ENCODE measurements around the gene AFDN. TPM values are rescaled to one million over a fixed set of nuclear protein-coding genes. Genes with fewer than 3 reads are reported as not detected.

AFDN gene
- total RNA-seq, 4 donors from 2014 or later, result 133 to 391 (median 148) TPM

DNA sequence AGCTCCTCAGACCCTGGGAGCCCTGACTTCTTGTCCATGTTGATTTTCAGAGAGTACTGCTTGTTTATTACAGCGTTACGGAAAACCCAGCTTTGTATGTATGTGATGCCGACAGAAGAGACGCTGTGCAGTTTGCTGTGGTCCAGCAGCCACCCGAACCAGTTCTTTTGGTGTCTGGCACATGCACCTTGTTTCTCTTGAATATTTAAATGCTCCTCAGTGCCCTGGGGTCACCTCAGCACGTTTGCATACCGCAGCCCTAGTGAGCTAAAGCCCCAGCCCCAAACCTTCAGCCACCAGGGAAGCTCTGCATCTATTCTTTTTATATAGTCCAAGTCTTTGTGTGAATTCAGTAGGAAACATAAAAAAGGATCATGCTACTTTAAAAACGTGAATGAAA is 39.9 kb downstream of the AFDN start:
- Histone ChIP-seq H3K27ac (no peak overlapping the region), H3K4me3 (no peak overlapping the region), H3K4me1 (no peaks in the 10 kb centered on the region), H3K36me3 (peaks cover 11% of the 10 kb centered on the region), H3K27me3 (no peaks in the 10 kb centered on the region), H3K9me3 (no peaks in the 10 kb centered on the region)
- 76% methylated on average over 8 of the region's 8 CpGs for WGBS
- no peak for DNase-seq (ENCODE audit: low spot score in 2 of 2)
- TF ChIP-seq POLR2A (IDR thresholded peaks at IDR 0.05) (no peak), EP300 (IDR thresholded peaks at IDR 0.05) (no peak), POLR2AphosphoS5 (IDR thresholded peaks at IDR 0.05) (no peak)
- TF ChIP-seq, protein P1, sequence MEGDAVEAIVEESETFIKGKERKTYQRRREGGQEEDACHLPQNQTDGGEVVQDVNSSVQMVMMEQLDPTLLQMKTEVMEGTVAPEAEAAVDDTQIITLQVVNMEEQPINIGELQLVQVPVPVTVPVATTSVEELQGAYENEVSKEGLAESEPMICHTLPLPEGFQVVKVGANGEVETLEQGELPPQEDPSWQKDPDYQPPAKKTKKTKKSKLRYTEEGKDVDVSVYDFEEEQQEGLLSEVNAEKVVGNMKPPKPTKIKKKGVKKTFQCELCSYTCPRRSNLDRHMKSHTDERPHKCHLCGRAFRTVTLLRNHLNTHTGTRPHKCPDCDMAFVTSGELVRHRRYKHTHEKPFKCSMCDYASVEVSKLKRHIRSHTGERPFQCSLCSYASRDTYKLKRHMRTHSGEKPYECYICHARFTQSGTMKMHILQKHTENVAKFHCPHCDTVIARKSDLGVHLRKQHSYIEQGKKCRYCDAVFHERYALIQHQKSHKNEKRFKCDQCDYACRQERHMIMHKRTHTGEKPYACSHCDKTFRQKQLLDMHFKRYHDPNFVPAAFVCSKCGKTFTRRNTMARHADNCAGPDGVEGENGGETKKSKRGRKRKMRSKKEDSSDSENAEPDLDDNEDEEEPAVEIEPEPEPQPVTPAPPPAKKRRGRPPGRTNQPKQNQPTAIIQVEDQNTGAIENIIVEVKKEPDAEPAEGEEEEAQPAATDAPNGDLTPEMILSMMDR (IDR thresholded peaks at IDR 0.05), result no peak

DNA sequence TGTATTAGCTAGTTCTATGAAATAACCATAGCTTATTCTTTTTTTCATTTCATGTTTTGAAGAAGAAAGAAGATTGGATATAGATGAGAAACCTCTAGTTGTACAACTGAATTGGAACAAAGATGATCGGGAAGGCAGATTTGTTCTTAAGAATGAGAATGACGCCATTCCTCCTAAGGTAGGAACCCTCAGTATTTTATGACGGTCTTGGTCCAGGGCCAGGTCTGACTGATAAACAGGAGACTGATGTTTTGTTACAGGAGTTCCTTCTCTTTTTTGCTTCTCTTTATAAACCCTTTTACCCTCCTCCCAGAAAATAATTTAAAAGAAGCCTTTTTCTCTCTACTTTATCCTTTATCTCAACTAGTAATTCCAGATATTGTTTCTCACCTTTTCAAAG is 43.6 kb downstream of the AFDN start:
- WGBS, result 87% methylated on average over 3 of the region's 3 CpGs
- Histone ChIP-seq H3K9me3 (no peaks in the 10 kb centered on the region), H3K27me3 (no peaks in the 10 kb centered on the region), H3K36me3 (peaks cover 20% of the 10 kb centered on the region), H3K27ac (no peak overlapping the region), H3K4me3 (no peak overlapping the region), H3K4me1 (no peaks in the 10 kb centered on the region)
- DNase-seq (ENCODE audit: low spot score in 2 of 2), result no peak
- TF ChIP-seq POLR2A (IDR thresholded peaks at IDR 0.05) (no peak), POLR2AphosphoS5 (IDR thresholded peaks at IDR 0.05) (no peak), EP300 (IDR thresholded peaks at IDR 0.05) (no peak)
- TF ChIP-seq, protein P1 (IDR thresholded peaks at IDR 0.05), result no peak

DNA sequence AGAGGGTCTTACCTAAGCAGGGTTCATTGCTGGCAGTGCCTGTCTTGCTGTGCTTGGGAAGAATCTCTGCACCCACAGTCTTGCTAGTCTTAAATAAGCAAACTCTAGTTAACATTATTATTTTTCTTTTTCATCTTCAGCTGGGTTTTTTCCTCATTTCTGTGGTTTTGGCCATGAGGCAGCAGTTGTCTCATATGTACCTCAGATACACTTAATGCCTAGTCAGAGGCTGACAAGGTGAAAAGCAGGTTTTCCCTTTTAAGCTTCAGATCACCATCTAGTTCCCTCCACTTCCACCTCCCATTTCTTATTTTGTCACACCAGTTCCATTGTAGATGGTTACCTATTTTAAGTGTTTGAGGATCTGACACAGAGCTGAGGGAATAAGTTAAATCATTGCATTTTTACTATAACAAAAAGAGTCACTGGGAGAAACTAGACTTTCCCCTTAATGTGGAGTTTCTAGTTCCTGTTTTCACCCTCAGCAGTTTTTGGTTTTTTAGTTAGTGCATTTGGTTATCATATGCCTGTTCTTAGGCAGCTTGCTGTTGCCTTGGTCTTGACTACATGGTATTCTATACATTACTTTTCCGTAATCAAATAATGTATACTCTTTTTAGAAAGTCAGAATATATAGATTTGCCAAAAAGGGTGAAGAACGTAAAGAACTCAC is 46.0 kb downstream of the AFDN start:
- H3K36me3 ChIP-seq, result peaks cover 28% of the 10 kb centered on the region
- TF ChIP-seq POLR2AphosphoS5 (IDR thresholded peaks at IDR 0.05), result no peak
- TF ChIP-seq EP300 (IDR thresholded peaks at IDR 0.05), result no peak
- TF ChIP-seq, protein P1 (IDR thresholded peaks at IDR 0.05), result no peak
- no peak for TF ChIP-seq POLR2A (IDR thresholded peaks at IDR 0.05)

DNA sequence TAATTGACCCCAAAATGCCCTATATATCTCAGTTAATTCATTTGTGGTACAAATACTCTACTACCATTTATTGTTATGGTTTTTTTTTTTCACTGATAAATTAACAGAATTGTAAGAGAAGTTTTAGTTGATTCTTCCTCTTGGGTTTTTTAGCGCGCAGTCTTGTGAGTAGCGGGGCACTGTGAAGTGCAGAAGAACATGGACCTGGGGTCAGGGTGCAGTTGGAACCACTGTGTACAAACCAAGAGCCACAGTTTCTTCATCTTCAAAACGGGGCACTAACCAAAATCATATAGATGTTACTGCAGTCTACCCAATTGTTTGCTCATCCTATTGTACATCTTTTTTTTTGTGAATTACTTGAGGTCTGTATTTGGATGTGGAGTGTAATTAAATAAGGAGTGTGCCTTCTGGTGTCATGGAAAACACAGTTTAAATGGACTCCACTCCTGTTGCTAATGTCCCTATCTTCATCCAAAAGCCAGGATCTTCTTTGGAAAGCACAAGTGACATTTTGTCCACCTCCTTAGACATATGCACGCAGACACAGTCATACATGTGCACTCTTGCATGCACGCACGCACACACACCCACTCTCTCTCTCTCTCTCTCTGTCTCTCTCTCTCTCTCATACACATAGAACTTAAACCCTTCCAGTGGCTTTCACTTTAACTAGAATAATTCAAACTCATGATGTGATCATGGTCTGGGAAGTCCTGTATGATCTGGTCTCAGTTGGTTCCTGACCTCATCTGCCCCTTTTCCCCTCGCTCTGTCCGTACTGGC is 51.5 kb downstream of the AFDN start:
- Histone ChIP-seq H3K36me3 (peaks cover 33% of the 10 kb centered on the region), H3K27ac (no peak overlapping the region), H3K4me3 (no peak overlapping the region), H3K4me1 (no peaks in the 10 kb centered on the region), H3K9me3 (no peaks in the 10 kb centered on the region), H3K27me3 (no peaks in the 10 kb centered on the region)
- no peak for DNase-seq (ENCODE audit: low spot score in 2 of 2)
- WGBS, result 96% methylated on average over 9 of the region's 9 CpGs
- TF ChIP-seq POLR2AphosphoS5 (IDR thresholded peaks at IDR 0.05), result no peak
- TF ChIP-seq POLR2A (IDR thresholded peaks at IDR 0.05), result no peak
- TF ChIP-seq, protein P1 (IDR thresholded peaks at IDR 0.05), result no peak
- TF ChIP-seq EP300 (IDR thresholded peaks at IDR 0.05), result no peak

More for the DNA sequence above, 46.0 kb downstream of the AFDN start:
- Histone ChIP-seq H3K4me1 (no peaks in the 10 kb centered on the region), H3K27me3 (no peaks in the 10 kb centered on the region), H3K9me3 (no peaks in the 10 kb centered on the region), H3K27ac (no peak overlapping the region), H3K4me3 (no peak overlapping the region)
- WGBS, result 97% methylated on average over 2 of the region's 2 CpGs
- no peak for DNase-seq (ENCODE audit: low spot score in 2 of 2)

DNA sequence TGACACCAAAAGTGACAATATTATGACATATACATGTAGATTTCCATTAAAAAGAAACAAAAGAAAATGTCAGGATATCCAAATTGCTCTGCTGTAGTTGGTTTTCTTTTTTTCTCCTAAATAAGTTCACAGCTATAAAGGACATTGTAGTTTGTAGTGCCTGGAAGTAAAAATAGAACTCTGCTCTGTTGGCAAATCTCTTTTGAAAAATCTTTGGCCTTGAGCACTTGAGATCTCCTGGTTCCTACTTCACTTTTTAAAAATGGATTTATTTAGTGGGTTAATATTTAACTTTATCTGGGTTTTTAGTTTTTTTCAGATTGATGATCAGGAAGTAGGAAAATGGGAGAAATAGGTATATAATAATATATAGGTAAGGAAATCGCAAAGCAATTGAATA is 52.9 kb downstream of the AFDN start:
- TF ChIP-seq EP300 (IDR thresholded peaks at IDR 0.05), result no peak
- TF ChIP-seq, protein P1 (IDR thresholded peaks at IDR 0.05), result no peak
- no peak for TF ChIP-seq POLR2A (IDR thresholded peaks at IDR 0.05)
- TF ChIP-seq POLR2AphosphoS5 (IDR thresholded peaks at IDR 0.05), result no peak
- no peak for DNase-seq (ENCODE audit: low spot score in 2 of 2)
- Histone ChIP-seq H3K27me3 (no peaks in the 10 kb centered on the region), H3K27ac (no peak overlapping the region), H3K4me3 (no peak overlapping the region), H3K4me1 (no peaks in the 10 kb centered on the region), H3K9me3 (no peaks in the 10 kb centered on the region), H3K36me3 (peaks cover 34% of the 10 kb centered on the region)
- 93% methylated on average over 1 of the region's 1 CpG for WGBS

Measured in suprapubic skin (tissue), 4 donors.